BJ (cell line): ENCODE measurements around the gene VAV2. TPM values are rescaled to one million over a fixed set of nuclear protein-coding genes. Genes with fewer than 3 reads are reported as not detected.

Experiments
- CTCF ChIA-PET: fragments of 350-600 bp; formaldehyde crosslinking; extraction: SDS; loops from one replicate; lab custom pipeline; 2021; ENCODE audit warnings: antibody characterized with exemption, inconsistent platforms; lab: Yijun Ruan, JAX
- POLR2A ChIA-PET: fragments of 300-600 bp; sonication (Branson Sonifier 250); formaldehyde crosslinking; extraction: SDS; loops from one replicate; lab custom pipeline; 2021; ENCODE audit warnings: antibody characterized with exemption; lab: Charles Lee
- DNase-seq: peaks from one replicate; pipeline ENCODE4 v3.0.0-alpha.2; 2011; ENCODE audit warnings: low read depth
- H3K27me3 ChIP-seq: 2 replicates; pipeline ENCODE4 v1.6.0; 2011; ENCODE audit warnings: low read length; ENCODE audit not compliant: control insufficient read depth, insufficient read depth
- H3K36me3 ChIP-seq: 2 replicates; pipeline ENCODE4 v1.5.1; 2011; ENCODE audit warnings: low read length; ENCODE audit not compliant: control insufficient read depth, insufficient read depth
- H3K4me3 ChIP-seq: 2 replicates; pipeline ENCODE4 v1.5.1; 2011; ENCODE audit warnings: low read depth, mild to moderate bottlenecking, control low read depth, low read length
- CTCF ChIP-seq: IDR thresholded peaks from 2 replicates; pipeline ENCODE4 v1.5.1; 2011; ENCODE audit warnings: low read depth, mild to moderate bottlenecking, control low read depth, inconsistent platforms, low read length, moderate library complexity; ENCODE audit not compliant: insufficient read depth
- polyA plus RNA-seq: library from polyadenylated mRNA; depleted of rRNA; stranded (reverse); fragments of >200 nt; gene quantifications from 2 replicates; pipeline ENCODE4 v1.2.3, GENCODE V29; 2011

Gene VAV2
- polyA plus RNA-seq, 1 experiment, result 9.9 TPM

- ChIA-PET CTCF (interaction anchor here (0.7 to 1.1 kb wide), 2 partner anchors 8 to 235 kb away, joined by 3 to 6 read pairs; no protein-coding TSS in a partner anchor), POLR2A (no interaction called here)
- no peaks in the 10 kb centered on the region for H3K36me3 ChIP-seq
- DNase-seq, result no peak
- H3K4me3 ChIP-seq, result no peak overlapping the region
- TF ChIP-seq CTCF, result no peak
- no peaks in the 10 kb centered on the region for H3K27me3 ChIP-seq
Observed at GRCh38 chr9:133986061-133986460, 6.1 kb downstream of the VAV2 start.

- no peak for DNase-seq
- CTCF ChIA-PET, result no interaction called here
- no peaks in the 10 kb centered on the region for H3K27me3 ChIP-seq
- H3K36me3 ChIP-seq, result no peaks in the 10 kb centered on the region
- H3K4me3 ChIP-seq, result no peak overlapping the region
- POLR2A ChIA-PET, result no interaction called here
- no peak for TF ChIP-seq CTCF
Observed at GRCh38 chr9:133982971-133983720, 9.0 kb downstream of the VAV2 start.

GRCh38 chr9:133981958-133982681 is 10.0 kb downstream of the VAV2 start:
- no peak for DNase-seq
- POLR2A ChIA-PET, result no interaction called here

GRCh38 chr9:133981589-133981957 is 10.6 kb downstream of the VAV2 start:
- ChIA-PET CTCF (no interaction called here), POLR2A (no interaction called here)
- no peak for TF ChIP-seq CTCF
- Histone ChIP-seq H3K27me3 (no peaks in the 10 kb centered on the region), H3K4me3 (no peak overlapping the region), H3K36me3 (peaks cover 4% of the 10 kb centered on the region)
- no peak for DNase-seq

More at GRCh38 chr9:133981958-133982681, 10.0 kb downstream of the VAV2 start:
- Histone ChIP-seq H3K27me3 (no peaks in the 10 kb centered on the region), H3K36me3 (peaks cover 3% of the 10 kb centered on the region; the same call in 1 of the 2 replicates), H3K4me3 (no peak overlapping the region)
- no peak for TF ChIP-seq CTCF
- CTCF ChIA-PET, result no interaction called here

GRCh38 chr9:133980864-133981588 is 11.1 kb downstream of the VAV2 start:
- no peak for TF ChIP-seq CTCF
- Histone ChIP-seq H3K4me3 (no peak overlapping the region), H3K27me3 (no peaks in the 10 kb centered on the region), H3K36me3 (peaks cover 5% of the 10 kb centered on the region)
- POLR2A ChIA-PET, result no interaction called here
- DNase-seq, result no peak
- CTCF ChIA-PET, result no interaction called here
